ENCODE results near the gene TEKT1. TPM values are rescaled to one million over a fixed set of nuclear protein-coding genes. Genes with fewer than 3 reads are reported as not detected.
A peak's percentile ranks its signal among the peaks of the same experiment; 100 is the strongest.
"Not testable (repeated sequence)": the region's sequence is repeated elsewhere in the genome, so short reads cannot be mapped to it uniquely, and the experiment has no call there.

TEKT1 gene
- total RNA-seq (2014; rRNA removed; shearing (Covaris generic)) = not detected in 2 replicates

GRCh38 chr17:6831661-6832263, at the start of gene TEKT1:
TSS of gene TEKT1 (minus strand) at chr17:6831729. CDS start at chr17:6830376, 1,353 bp downstream.
- in situ Hi-C loops (cut with HindIII; ENCODE audit: low sequenced_read_pairs) = no loop called here
- DNase-seq (ENCODE audit: low spot score) = peak; percentile 8

GRCh38 chr17:6879221-6879975, 47.9 kb upstream of the TEKT1 start:
- in situ Hi-C loops (cut with HindIII; ENCODE audit: low sequenced_read_pairs); DNase-seq (ENCODE audit: low spot score): not testable (repeated sequence)

GRCh38 chr17:6875276-6875675, 43.7 kb upstream of the TEKT1 start:
- in situ Hi-C loops (cut with HindIII; ENCODE audit: low sequenced_read_pairs); DNase-seq (ENCODE audit: low spot score): not testable (repeated sequence)

GRCh38 chr17:6872936-6873335, 41.4 kb upstream of the TEKT1 start:
- no peak for DNase-seq (ENCODE audit: low spot score)
- in situ Hi-C loops (cut with HindIII; ENCODE audit: low sequenced_read_pairs) = no loop called here

GRCh38 chr17:6870841-6871240, 39.3 kb upstream of the TEKT1 start:
- no peak for DNase-seq (ENCODE audit: low spot score)
- in situ Hi-C loops (cut with HindIII; ENCODE audit: low sequenced_read_pairs) = no loop called here

GRCh38 chr17:6868582-6868981, 37.1 kb upstream of the TEKT1 start:
- no peak for DNase-seq (ENCODE audit: low spot score)
- in situ Hi-C loops (cut with HindIII; ENCODE audit: low sequenced_read_pairs) = no loop called here

GRCh38 chr17:6867849-6868248, 36.3 kb upstream of the TEKT1 start:
- in situ Hi-C loops (cut with HindIII; ENCODE audit: low sequenced_read_pairs) = no loop called here
- no peak for DNase-seq (ENCODE audit: low spot score)

- in situ Hi-C loops (cut with HindIII; ENCODE audit: low sequenced_read_pairs) = no loop called here
- no peak for DNase-seq (ENCODE audit: low spot score)
Observed at GRCh38 chr17:6862825-6863224, 31.3 kb upstream of the TEKT1 start.

- in situ Hi-C loops (cut with HindIII; ENCODE audit: low sequenced_read_pairs) = no loop called here
Observed at GRCh38 chr17:6862122-6862521, 30.6 kb upstream of the TEKT1 start.

GRCh38 chr17:6857904-6858303, 26.4 kb upstream of the TEKT1 start:
- in situ Hi-C loops (cut with HindIII; ENCODE audit: low sequenced_read_pairs) = no loop called here
- DNase-seq (ENCODE audit: low spot score) = no peak

More at GRCh38 chr17:6862122-6862521, 30.6 kb upstream of the TEKT1 start:
- DNase-seq (ENCODE audit: low spot score) = no peak

- DNase-seq (ENCODE audit: low spot score) = no peak
- in situ Hi-C loops (cut with HindIII; ENCODE audit: low sequenced_read_pairs) = no loop called here
Observed at GRCh38 chr17:6857336-6857735, 25.8 kb upstream of the TEKT1 start.

GRCh38 chr17:6856051-6856450, 24.5 kb upstream of the TEKT1 start:
- in situ Hi-C loops (cut with HindIII; ENCODE audit: low sequenced_read_pairs) = no loop called here
- DNase-seq (ENCODE audit: low spot score) = no peak

- in situ Hi-C loops (cut with HindIII; ENCODE audit: low sequenced_read_pairs) = no loop called here
- no peak for DNase-seq (ENCODE audit: low spot score)
Observed at GRCh38 chr17:6853764-6854442, 22.4 kb upstream of the TEKT1 start.

- in situ Hi-C loops (cut with HindIII; ENCODE audit: low sequenced_read_pairs) = not testable (repeated sequence)
Observed at GRCh38 chr17:6848545-6849179, 17.1 kb upstream of the TEKT1 start.

GRCh38 chr17:6846138-6846537, 14.6 kb upstream of the TEKT1 start:
- DNase-seq (ENCODE audit: low spot score); in situ Hi-C loops (cut with HindIII; ENCODE audit: low sequenced_read_pairs): not testable (repeated sequence)

More at GRCh38 chr17:6848545-6849179, 17.1 kb upstream of the TEKT1 start:
- not testable (repeated sequence) for DNase-seq (ENCODE audit: low spot score)

GRCh38 chr17:6844406-6844805, 12.9 kb upstream of the TEKT1 start:
- in situ Hi-C loops (cut with HindIII; ENCODE audit: low sequenced_read_pairs); DNase-seq (ENCODE audit: low spot score): not testable (repeated sequence)

- in situ Hi-C loops (cut with HindIII; ENCODE audit: low sequenced_read_pairs) = no loop called here
- DNase-seq (ENCODE audit: low spot score) = peak; percentile 50
Observed at GRCh38 chr17:6843241-6843880, 11.8 kb upstream of the TEKT1 start.

- in situ Hi-C loops (cut with HindIII; ENCODE audit: low sequenced_read_pairs); DNase-seq (ENCODE audit: low spot score): not testable (repeated sequence)
Observed at GRCh38 chr17:6841769-6842168, 10.2 kb upstream of the TEKT1 start.

GRCh38 chr17:6830383-6830986, 1.0 kb downstream of the TEKT1 start:
- in situ Hi-C loops (cut with HindIII; ENCODE audit: low sequenced_read_pairs) = no loop called here
- DNase-seq (ENCODE audit: low spot score) = no peak

Measured in G401 (cell line).